Measurements from ENCODE around the gene PAOX. TPM values are rescaled to one million over a fixed set of nuclear protein-coding genes. Genes with fewer than 3 reads are reported as not detected.
A peak's percentile ranks its signal among the peaks of the same experiment; 100 is the strongest.

PAOX gene
- total and polyA plus RNA-seq, 3 donors from 2014 or later: 24.8 to 91.5 (median 49.5) TPM

GRCh38 chr10:133391761-133392518, 12.9 kb downstream of the PAOX start:
- TF ChIP-seq POLR2A (IDR thresholded peaks at IDR 0.05) (no peak), CTCF (IDR thresholded peaks at IDR 0.05) (no peak)
- intact Hi-C loops (cut with DNase I; ENCODE audit: low total_unique reads): no loop called here
- no peaks in the 10 kb centered on the region for H3K9me3 ChIP-seq
- peaks cover 20% of the 10 kb centered on the region for H3K4me1 ChIP-seq
- DNase-seq: peak; percentile 12
- no peaks in the 10 kb centered on the region for H3K27me3 ChIP-seq
- WGBS, 2 donors: 76 to 93% methylated on average over 8 to 12 of the region's 12 CpGs
- H3K4me3 ChIP-seq: no peak overlapping the region
- H3K36me3 ChIP-seq (ENCODE audit: low read depth, missing control alignments): no peaks in the 10 kb centered on the region
- H3K27ac ChIP-seq: no peak overlapping the region

GRCh38 chr10:133393401-133394063, 14.5 kb downstream of the PAOX start:
- Histone ChIP-seq H3K27ac (peak overlapping the region in 1 of 2 donors; percentile 85), H3K4me3 (peak overlapping the region; percentile 95 to 100), H3K36me3 (ENCODE audit: low read depth, missing control alignments) (no peaks in the 10 kb centered on the region), H3K27me3 (no peaks in the 10 kb centered on the region), H3K9me3 (no peaks in the 10 kb centered on the region), H3K4me1 (peaks cover 20% of the 10 kb centered on the region)
- DNase-seq: peak; percentile 21
- intact Hi-C loops (cut with DNase I; ENCODE audit: low total_unique reads): no loop called here
- no peak for TF ChIP-seq POLR2A (IDR thresholded peaks at IDR 0.05)
- no peak for TF ChIP-seq CTCF (IDR thresholded peaks at IDR 0.05)
- WGBS, 2 donors: 26 to 27% methylated on average over 27 of the region's 27 CpGs

- H3K4me1 ChIP-seq: peaks cover 20% of the 10 kb centered on the region
- intact Hi-C loops (cut with DNase I; ENCODE audit: low total_unique reads): no loop called here
- peak; percentile 94 for DNase-seq
- H3K27ac ChIP-seq: peak within 1 kb of the TSS; percentile 69 to 85
- WGBS, 2 donors: 0 to 1% methylated on average over 13 to 67 of the region's 69 CpGs
- no peaks in the 10 kb centered on the region for H3K9me3 ChIP-seq
- no peaks in the 10 kb centered on the region for H3K36me3 ChIP-seq (ENCODE audit: low read depth, missing control alignments)
- no peaks in the 10 kb centered on the region for H3K27me3 ChIP-seq
- H3K4me3 ChIP-seq: peak within 1 kb of the TSS; percentile 95 to 100
- TF ChIP-seq POLR2A (IDR thresholded peaks at IDR 0.05) (no peak), CTCF (IDR thresholded peaks at IDR 0.05) (peak in 2 of 3 experiments; percentile 18 to 54)
Measured at GRCh38 chr10:133394064-133394663, 15.1 kb downstream of the PAOX start, which contains the start of gene MTG1. MTG1 (plus strand) TSS chr10:133394157; CDS start chr10:133394221, 64 bp downstream.

GRCh38 chr10:133394801-133395221, 15.7 kb downstream of the PAOX start:
- H3K36me3 ChIP-seq (ENCODE audit: low read depth, missing control alignments): no peaks in the 10 kb centered on the region
- intact Hi-C loops (cut with DNase I; ENCODE audit: low total_unique reads): no loop called here
- no peaks in the 10 kb centered on the region for H3K27me3 ChIP-seq
- WGBS, 2 donors: 10 to 17% methylated on average over 14 to 21 of the region's 21 CpGs
- H3K9me3 ChIP-seq: no peaks in the 10 kb centered on the region
- DNase-seq: peak; percentile 14
- H3K4me1 ChIP-seq: peaks cover 20% of the 10 kb centered on the region
- no peak for TF ChIP-seq POLR2A (IDR thresholded peaks at IDR 0.05)
- no peak for TF ChIP-seq CTCF (IDR thresholded peaks at IDR 0.05)
- peak overlapping the region; percentile 95 to 100 for H3K4me3 ChIP-seq
- peak overlapping the region; percentile 69 to 85 for H3K27ac ChIP-seq

Data from testis (tissue), 3 donors.